Breast epithelium (tissue), 3 donors: ENCODE measurements around the gene IL1RN.

Source experiments
- POLR2A ChIP-seq: fragments of 450-650 bp; IDR thresholded peaks from one replicate; pipeline ENCODE4 v1.6.1; 2016; ENCODE audit warnings: antibody characterized with exemption, mild to moderate bottlenecking, moderate library complexity
- POLR2AphosphoS5 ChIP-seq, 3 donors: sonication (generic); formaldehyde crosslinking; IDR thresholded peaks; one replicate each; pipeline ENCODE4 v1.6.1; 2017; ENCODE audit warnings: antibody characterized with exemption in 3 of 3

DNA sequence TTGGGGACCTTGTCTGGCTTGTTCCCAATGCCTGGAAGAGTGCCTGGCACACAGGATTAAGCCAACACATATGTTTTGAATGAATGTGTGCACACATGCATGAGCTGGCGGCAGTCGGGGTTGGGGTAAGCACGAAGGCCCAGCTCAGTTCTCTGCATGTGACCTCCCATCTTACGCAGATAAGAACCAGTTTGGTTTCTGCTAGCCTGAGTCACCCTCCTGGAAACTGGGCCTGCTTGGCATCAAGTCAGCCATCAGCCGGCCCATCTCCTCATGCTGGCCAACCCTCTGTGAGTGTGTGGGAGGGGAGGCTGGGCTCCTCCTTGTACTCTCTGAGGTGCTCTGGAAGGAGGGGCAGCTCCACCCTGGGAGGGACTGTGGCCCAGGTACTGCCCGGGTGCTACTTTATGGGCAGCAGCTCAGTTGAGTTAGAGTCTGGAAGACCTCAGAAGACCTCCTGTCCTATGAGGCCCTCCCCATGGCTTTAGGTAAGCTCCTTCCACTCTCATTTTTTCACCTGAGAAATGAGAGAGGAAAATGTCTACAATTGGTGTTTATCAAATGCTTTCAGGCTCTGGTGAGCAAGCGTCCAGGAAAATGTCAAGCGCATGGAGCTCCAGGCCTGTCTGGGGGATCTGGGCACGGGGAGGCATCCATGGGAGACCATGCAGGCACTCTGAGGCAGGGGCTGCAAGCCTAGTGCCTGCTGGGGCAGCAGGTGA lies 9.7 kb upstream of the IL1RN start:
- TF ChIP-seq POLR2A (no peak), POLR2AphosphoS5 (IDR thresholded peaks at IDR 0.05) (peak in 1 of 3 donors; percentile 13)
